ENCODE data around the gene OR5AU1.

GRCh38 chr14:21169573-21169972 is 13.7 kb upstream of the OR5AU1 start:
- TF ChIP-seq POLR2A (IDR thresholded peaks at IDR 0.05; ENCODE audit: low read depth, low read length) (no peak), TAF1 (IDR thresholded peaks at IDR 0.05; ENCODE audit: low read depth, low read length) (no peak), POLR2AphosphoS5 (IDR thresholded peaks at IDR 0.05; ENCODE audit: low read depth, low read length) (no peak), SPI1 (IDR thresholded peaks at IDR 0.05; ENCODE audit: low read depth, low read length) (no peak), POU2F2 (IDR thresholded peaks at IDR 0.05; ENCODE audit: low read depth, low read length) (no peak)
